Mesenchymal stem cell (in vitro differentiated cells and primary cell): ENCODE measurements around the gene PRAMEF14.
"Not testable (repeated sequence)": the region's sequence is repeated elsewhere in the genome, so short reads cannot be mapped to it uniquely, and the experiment has no call there.

Experiments
- DNase-seq: peaks from one replicate; pipeline ENCODE4 v3.0.0-alpha.2; 2013
- H2AFZ ChIP-seq: one replicate; pipeline ENCODE4 v1.6.1; 2013; ENCODE audit warnings: low read depth, mild to moderate bottlenecking, control low read depth, inconsistent platforms, low read length, moderate library complexity
- H2AK5ac ChIP-seq: 2 replicates; pipeline ENCODE4 v1.6.1; 2013; ENCODE audit warnings: low read length, moderate library complexity, mild to moderate bottlenecking, inconsistent platforms; ENCODE audit not compliant: severe bottlenecking
- H2BK120ac ChIP-seq: one replicate; pipeline ENCODE4 v1.6.1; 2013; ENCODE audit warnings: low read depth, mild to moderate bottlenecking, inconsistent platforms, low read length, moderate library complexity
- H2BK12ac ChIP-seq, 2 experiments: one replicate each; pipeline ENCODE4 v1.6.1; 2013; ENCODE audit warnings: inconsistent platforms in 2 of 2, low read length in 2 of 2, mild to moderate bottlenecking in 2 of 2, moderate library complexity in 2 of 2, control low read depth in 1 of 2
- H2BK15ac ChIP-seq: one replicate; pipeline ENCODE4 v1.6.1; 2013; ENCODE audit warnings: mild to moderate bottlenecking, low read depth, inconsistent platforms; ENCODE audit not compliant: poor library complexity, severe bottlenecking
- H2BK5ac ChIP-seq: 2 replicates; pipeline ENCODE4 v1.6.1; 2013; ENCODE audit warnings: low read depth, mild to moderate bottlenecking, low read length, control low read depth, inconsistent platforms; ENCODE audit not compliant: poor library complexity, severe bottlenecking
- H3K14ac ChIP-seq, 2 experiments: one replicate each; pipeline ENCODE4 v1.6.1; 2013; ENCODE audit warnings: inconsistent platforms in 2 of 2, low read length in 2 of 2, control low read depth in 1 of 2, mild to moderate bottlenecking in 1 of 2, moderate library complexity in 1 of 2
- H3K18ac ChIP-seq, 2 experiments: one replicate each; pipeline ENCODE4 v1.6.1; 2013; ENCODE audit warnings: inconsistent platforms in 2 of 2, low read length in 2 of 2, control low read depth in 1 of 2, low read depth in 1 of 2, mild to moderate bottlenecking in 1 of 2
- H3K23ac ChIP-seq, 2 experiments: one replicate each; pipeline ENCODE4 v1.6.1; 2013; ENCODE audit warnings: inconsistent platforms in 2 of 2, low read length in 2 of 2, mild to moderate bottlenecking in 2 of 2, moderate library complexity in 2 of 2, control low read depth in 1 of 2
- H3K27ac ChIP-seq: 2 replicates; pipeline ENCODE4 v1.5.1; 2013; ENCODE audit warnings: mild to moderate bottlenecking, moderate library complexity, low read length, control low read depth, inconsistent platforms; ENCODE audit not compliant: poor library complexity, severe bottlenecking
- H3K27me3 ChIP-seq, 2 experiments: 2 replicates each; pipeline versions ENCODE4 v1.6.1 to v1.7.0; 2013; ENCODE audit warnings: low read length in 2 of 2, mild to moderate bottlenecking in 2 of 2, moderate library complexity in 2 of 2, control low read depth in 1 of 2, inconsistent platforms in 1 of 2; ENCODE audit not compliant: control insufficient read depth in 1 of 2, insufficient read depth in 1 of 2
- H3K36me3 ChIP-seq, 2 experiments: 2 replicates each; pipeline versions ENCODE4 v1.6.1 to v1.7.0; 2013; ENCODE audit warnings: low read length in 2 of 2, control low read depth in 1 of 2, inconsistent platforms in 1 of 2, low read depth in 1 of 2, mild to moderate bottlenecking in 1 of 2; ENCODE audit not compliant: insufficient read depth in 2 of 2, control insufficient read depth in 1 of 2
- H3K4ac ChIP-seq, 2 experiments: one replicate each; pipeline ENCODE4 v1.6.1; 2013; ENCODE audit warnings: inconsistent platforms in 2 of 2, low read length in 2 of 2, mild to moderate bottlenecking in 2 of 2, moderate library complexity in 2 of 2, control low read depth in 1 of 2, low read depth in 1 of 2
- H3K4me1 ChIP-seq: 2 replicates; pipeline ENCODE4 v1.6.1; 2013; ENCODE audit warnings: low read depth, low read length, control low read depth; ENCODE audit not compliant: control insufficient read depth, insufficient read depth
- H3K4me2 ChIP-seq: 2 replicates; pipeline ENCODE4 v1.6.1; 2013; ENCODE audit warnings: low read length, mild to moderate bottlenecking, inconsistent platforms; ENCODE audit not compliant: poor library complexity, severe bottlenecking
- H3K4me3 ChIP-seq, 2 experiments: 2 replicates each; pipeline versions ENCODE4 v1.5.1 to v1.7.0; 2013; ENCODE audit warnings: low read length in 2 of 2, mild to moderate bottlenecking in 2 of 2, control low read depth in 1 of 2, low read depth in 1 of 2; ENCODE audit not compliant: insufficient read depth in 1 of 2
- H3K79me1 ChIP-seq: replicated peaks from 2 replicates; pipeline ENCODE4 v1.6.1; 2013; ENCODE audit warnings: mild to moderate bottlenecking, control low read depth, low read length, inconsistent platforms; ENCODE audit not compliant: poor library complexity, severe bottlenecking
- H3K9ac ChIP-seq: 2 replicates; pipeline ENCODE4 v1.7.0; 2013; ENCODE audit warnings: mild to moderate bottlenecking, low read length, moderate library complexity
- H3K9me3 ChIP-seq: 2 replicates; pipeline ENCODE4 v1.7.0; 2013; ENCODE audit warnings: mild to moderate bottlenecking, low read length; ENCODE audit not compliant: control insufficient read depth
- H4K8ac ChIP-seq: one replicate; pipeline ENCODE4 v1.6.1; 2013; ENCODE audit warnings: inconsistent platforms, mild to moderate bottlenecking, low read length, moderate library complexity
- H4K91ac ChIP-seq: one replicate; pipeline ENCODE4 v1.6.1; 2013; ENCODE audit warnings: mild to moderate bottlenecking, low read length, inconsistent platforms
- WGBS: methylation state at CpG from one replicate; pipeline ENCODE4 v1.1.7; 2013; ENCODE audit warnings: mixed read lengths; 5-methylcytosine and 5-hydroxymethylcytosine counted together

Gene PRAMEF14

DNA sequence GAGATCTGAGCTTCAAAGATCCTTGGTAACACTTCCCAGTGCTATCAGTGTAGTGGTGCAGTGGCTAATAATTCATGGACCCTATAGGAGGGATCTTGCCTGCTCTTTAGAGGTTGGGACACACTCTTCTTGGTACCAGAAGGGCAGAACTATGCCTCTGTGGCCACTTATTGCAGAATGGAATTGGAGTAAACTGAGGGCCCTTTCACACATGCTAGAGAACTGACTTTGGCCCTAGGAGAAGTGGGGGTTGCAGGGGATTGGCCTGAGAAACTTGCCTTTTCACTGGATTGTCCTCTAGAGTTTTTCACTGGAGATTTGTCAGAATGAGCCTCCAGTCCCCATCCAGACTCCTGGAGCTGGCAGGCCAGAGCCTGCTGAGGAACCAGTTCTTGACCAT is 42.4 kb upstream of the PRAMEF14 start, which contains the start of gene PRAMEF17:
Gene PRAMEF17, plus strand, starts transcription at position 301 of the 400 bp plus-strand sequence. Its CDS starts 26 bp downstream, at position 327.
- H3K27me3 ChIP-seq, H3K23ac ChIP-seq, H3K79me1 ChIP-seq, H3K9ac ChIP-seq, H3K4me2 ChIP-seq, H3K4me1 ChIP-seq, H4K8ac ChIP-seq, H3K14ac ChIP-seq, H3K4ac ChIP-seq, H3K18ac ChIP-seq, H3K4me3 ChIP-seq, H2AK5ac ChIP-seq, DNase-seq, H2BK120ac ChIP-seq, H4K91ac ChIP-seq, H2BK5ac ChIP-seq, H3K9me3 ChIP-seq, H2AFZ ChIP-seq, H2BK12ac ChIP-seq, H3K27ac ChIP-seq, H3K36me3 ChIP-seq, H2BK15ac ChIP-seq: not testable (repeated sequence)

DNA sequence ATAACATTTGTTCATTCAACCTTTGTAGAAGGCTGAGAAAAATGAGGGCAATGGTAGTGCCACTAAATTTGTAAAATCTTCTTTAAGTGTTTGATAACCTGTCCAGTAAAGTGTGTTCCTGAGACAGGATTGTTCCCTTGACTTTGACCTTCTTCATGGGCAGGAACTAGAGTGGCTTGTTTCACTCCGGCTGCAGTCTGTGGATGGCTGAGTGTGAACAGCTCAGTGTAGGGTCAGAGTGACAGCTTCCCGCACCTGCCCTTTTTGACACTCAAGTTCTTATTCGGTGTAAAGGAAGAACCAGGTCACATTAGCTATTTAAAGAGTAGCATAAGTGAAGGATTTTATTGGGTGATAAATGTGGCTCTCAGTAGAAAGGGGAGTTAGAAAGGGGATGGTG is 33.4 kb upstream of the PRAMEF14 start:
- not testable (repeated sequence) for H2AK5ac ChIP-seq, H2BK12ac ChIP-seq, DNase-seq, H3K79me1 ChIP-seq, H3K9me3 ChIP-seq, H3K27ac ChIP-seq, H3K4me1 ChIP-seq, H3K18ac ChIP-seq, H3K14ac ChIP-seq, H2BK15ac ChIP-seq, H4K91ac ChIP-seq, H2BK5ac ChIP-seq, H3K27me3 ChIP-seq, H3K9ac ChIP-seq, H3K4me3 ChIP-seq, H4K8ac ChIP-seq, H3K36me3 ChIP-seq, H2BK120ac ChIP-seq, H3K4me2 ChIP-seq, H3K4ac ChIP-seq, H2AFZ ChIP-seq, H3K23ac ChIP-seq
- no CpG with 5 or more reads among the region's 3 CpGs for WGBS

DNA sequence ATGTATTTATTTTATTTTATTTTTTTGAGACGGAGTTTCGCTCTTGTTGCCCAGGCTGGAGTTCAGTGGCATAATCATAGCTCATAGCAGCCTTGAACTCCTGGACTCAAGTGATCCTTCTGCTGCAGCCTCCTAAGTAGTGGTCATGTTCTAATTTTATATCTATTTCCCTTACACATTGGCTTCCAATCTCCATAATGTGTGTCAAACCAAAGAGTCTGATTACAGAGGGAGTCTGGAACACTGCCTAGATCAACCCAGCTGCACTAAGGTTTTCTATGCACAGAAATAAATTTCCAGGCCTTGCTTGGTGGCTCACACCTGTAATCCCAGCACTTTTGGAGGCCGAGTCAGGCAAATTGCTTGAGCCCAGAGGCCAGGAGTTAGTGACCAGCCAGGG is 32.0 kb upstream of the PRAMEF14 start:
- not testable (repeated sequence) for H2BK15ac ChIP-seq, H3K9me3 ChIP-seq, H3K4me1 ChIP-seq, H2BK12ac ChIP-seq, H4K8ac ChIP-seq, H3K14ac ChIP-seq, H3K4me3 ChIP-seq, H2AK5ac ChIP-seq, H3K23ac ChIP-seq, H3K27ac ChIP-seq, H3K18ac ChIP-seq, H3K4me2 ChIP-seq, H3K27me3 ChIP-seq, H3K4ac ChIP-seq, H2BK5ac ChIP-seq, DNase-seq, H2AFZ ChIP-seq, H3K36me3 ChIP-seq, H3K79me1 ChIP-seq, H3K9ac ChIP-seq, H2BK120ac ChIP-seq, H4K91ac ChIP-seq
- 20% methylated on average over 1 of the region's 3 CpGs for WGBS

DNA sequence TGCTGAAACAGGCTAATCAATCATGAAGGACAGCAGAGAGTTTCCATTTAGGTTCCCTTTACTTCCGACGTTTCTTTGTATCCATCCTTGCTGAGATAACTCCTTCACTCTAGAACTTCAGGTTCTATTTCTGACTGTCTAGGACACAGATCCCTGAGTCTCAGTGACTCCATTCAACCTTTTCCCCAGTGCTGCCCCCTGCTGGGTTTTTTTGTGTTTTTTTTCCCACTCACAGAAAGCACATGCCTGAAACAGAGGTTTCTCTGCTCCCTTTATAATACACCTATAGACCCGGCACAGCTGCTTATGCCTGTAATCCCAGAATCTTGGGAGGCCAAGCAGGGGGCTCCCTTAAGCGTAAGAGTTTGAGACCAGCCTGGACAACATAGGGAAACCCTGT is 21.6 kb upstream of the PRAMEF14 start:
- H3K4me2 ChIP-seq, H2BK12ac ChIP-seq, H3K79me1 ChIP-seq, H3K4ac ChIP-seq, H3K14ac ChIP-seq, H2BK5ac ChIP-seq, DNase-seq, H3K18ac ChIP-seq, H3K23ac ChIP-seq, H3K4me3 ChIP-seq, H3K27me3 ChIP-seq, H2BK15ac ChIP-seq, H3K4me1 ChIP-seq, H2AK5ac ChIP-seq, H3K9me3 ChIP-seq, H3K9ac ChIP-seq, H3K27ac ChIP-seq, H3K36me3 ChIP-seq, H2AFZ ChIP-seq, H2BK120ac ChIP-seq, H4K91ac ChIP-seq, H4K8ac ChIP-seq: not testable (repeated sequence)
- WGBS, result over 99% methylated on average over 2 of the region's 4 CpGs
